Activated CD8-positive, alpha-beta memory T cell treated with anti-CD3 and anti-CD28 coated beads, Interleukin-2, amount 50 U/mL, for 24 hours (primary cell): ENCODE data around the gene GLG1.
"Not testable (repeated sequence)": the region's sequence is repeated elsewhere in the genome, so short reads cannot be mapped to it uniquely, and the experiment has no call there.

Source experiments
- DNase-seq: peaks from one replicate; pipeline ENCODE4 v3.0.0-alpha.2; 2020; ENCODE audit errors: extremely low read depth

GLG1 gene

GRCh38 chr16:74575175-74575806 is 31.6 kb downstream of the GLG1 start:
- DNase-seq: no peak

GRCh38 chr16:74574146-74574545 is 32.8 kb downstream of the GLG1 start:
- no peak for DNase-seq

- no peak for DNase-seq
These were observed 33.3 kb downstream of the GLG1 start for GRCh38 chr16:74573622-74574021.

- DNase-seq: no peak
These were observed 36.3 kb downstream of the GLG1 start for GRCh38 chr16:74570412-74571301.

- no peak for DNase-seq
These were observed 37.8 kb downstream of the GLG1 start for GRCh38 chr16:74568961-74569631.

- DNase-seq: no peak
These were observed 39.0 kb downstream of the GLG1 start for GRCh38 chr16:74567901-74568300.

GRCh38 chr16:74565378-74565777 is 41.5 kb downstream of the GLG1 start:
- no peak for DNase-seq

GRCh38 chr16:74564451-74564984 is 42.4 kb downstream of the GLG1 start:
- no peak for DNase-seq

- DNase-seq: no peak
These were observed 43.1 kb downstream of the GLG1 start for GRCh38 chr16:74563828-74564263.

- DNase-seq: no peak
These were observed 44.8 kb downstream of the GLG1 start for GRCh38 chr16:74562117-74562516.

- DNase-seq: no peak
These were observed 45.3 kb downstream of the GLG1 start for GRCh38 chr16:74561626-74562025.

GRCh38 chr16:74560912-74561311 is 46.0 kb downstream of the GLG1 start:
- DNase-seq: no peak

- no peak for DNase-seq
These were observed 48.0 kb downstream of the GLG1 start for GRCh38 chr16:74558873-74559272.

GRCh38 chr16:74557275-74557674 is 49.6 kb downstream of the GLG1 start:
- DNase-seq: no peak

GRCh38 chr16:74556375-74556922 is 50.5 kb downstream of the GLG1 start:
- DNase-seq: no peak

- DNase-seq: not testable (repeated sequence)
These were observed 54.6 kb downstream of the GLG1 start for GRCh38 chr16:74552357-74552756.

GRCh38 chr16:74550227-74551019 is 56.5 kb downstream of the GLG1 start:
- not testable (repeated sequence) for DNase-seq

- not testable (repeated sequence) for DNase-seq
These were observed 60.8 kb downstream of the GLG1 start for GRCh38 chr16:74546112-74546511.

GRCh38 chr16:74542911-74543578 is 63.9 kb downstream of the GLG1 start:
- not testable (repeated sequence) for DNase-seq

GRCh38 chr16:74540663-74541062 is 66.3 kb downstream of the GLG1 start:
- not testable (repeated sequence) for DNase-seq

GRCh38 chr16:74538801-74539200 is 68.1 kb downstream of the GLG1 start:
- not testable (repeated sequence) for DNase-seq
